ENCODE measurements around the gene GALNS.

GRCh38 chr16:88804173-88804551, 52.6 kb downstream of the GALNS start:
- TF ChIP-seq CTCF (IDR thresholded peaks at IDR 0.05; ENCODE audit: poor library complexity, severe bottlenecking) (no peak), EP300 (conservative IDR thresholded peaks at IDR 0.05; ENCODE audit: poor library complexity, severe bottlenecking) (no peak), RAD21 (conservative IDR thresholded peaks at IDR 0.05) (no peak), POLR2AphosphoS5 (IDR thresholded peaks at IDR 0.05) (no peak), REST (IDR thresholded peaks at IDR 0.05; ENCODE audit: borderline replicate concordance) (no peak), TAF1 (IDR thresholded peaks at IDR 0.05; ENCODE audit: low read depth) (no peak)
